WTC11 (cell line): ENCODE data around the gene FOXI1. TPM values are rescaled to one million over a fixed set of nuclear protein-coding genes. Genes with fewer than 3 reads are reported as not detected.

ENCODE experiments used
- ATAC-seq: fragments of 200-7000 bp; cut with Tn5 transposase; 2 replicates; pipeline ENCODE4 v1.10.0; 2021; ENCODE audit warnings: mild to moderate bottlenecking, moderate library complexity
- CTCF ChIA-PET: fragments of 300-600 bp; sonication (Branson Sonifier 250); formaldehyde crosslinking; loops from one replicate; lab custom pipeline; 2021; ENCODE audit warnings: antibody characterized with exemption; lab: Charles Lee
- POLR2A ChIA-PET: fragments of 350-600 bp; sonication (Branson Sonifier 250); formaldehyde crosslinking; loops from one replicate; lab custom pipeline; 2021; ENCODE audit warnings: antibody characterized with exemption; lab: Charles Lee
- DNase-seq: peaks from one replicate; pipeline ENCODE4 v3.0.0; 2021; ENCODE audit warnings: low spot score
- H3K27ac Mint-ChIP-seq: 2 replicates; pipeline ENCODE4 v1.8.0; 2021; ENCODE audit warnings: mixed read lengths
- H3K27me3 Mint-ChIP-seq: 2 replicates; pipeline ENCODE4 v1.8.0; 2021; ENCODE audit warnings: low read depth, mild to moderate bottlenecking, moderate library complexity, mixed read lengths
- H3K36me3 Mint-ChIP-seq: 2 replicates; pipeline ENCODE4 v1.8.0; 2021; ENCODE audit warnings: mixed read lengths
- H3K4me1 Mint-ChIP-seq: 2 replicates; pipeline ENCODE4 v1.8.0; 2022; ENCODE audit warnings: mixed read lengths
- H3K4me3 Mint-ChIP-seq: 2 replicates; pipeline ENCODE4 v1.8.0; 2021; ENCODE audit warnings: mild to moderate bottlenecking, moderate library complexity, mixed read lengths
- H3K9me3 Mint-ChIP-seq: 2 replicates; pipeline ENCODE4 v1.8.0; 2021; ENCODE audit warnings: mixed read lengths
- AR ChIP-seq: fragments of 250-450 bp; sonication (Bioruptor Pico); IDR thresholded peaks from 2 replicates; pipeline ENCODE4 v1.9.0; 2021; ENCODE audit warnings: mild to moderate bottlenecking
- ARID4B ChIP-seq: sonication (generic); formaldehyde crosslinking; IDR thresholded peaks from 2 replicates; pipeline ENCODE4 v1.8.0; 2023; ENCODE audit warnings: missing genetic modification reagents, mild to moderate bottlenecking, borderline replicate concordance
- ATF1 ChIP-seq: sonication (generic); formaldehyde crosslinking; IDR thresholded peaks from 2 replicates; pipeline ENCODE4 v1.8.1; 2023; ENCODE audit warnings: mild to moderate bottlenecking, moderate library complexity, missing genetic modification reagents
- ATF3 ChIP-seq: sonication (generic); formaldehyde crosslinking; conservative IDR thresholded peaks from 2 replicates; pipeline ENCODE4 v1.8.1; 2022; ENCODE audit warnings: mild to moderate bottlenecking, missing genetic modification reagents
- CREB1 ChIP-seq: sonication (generic); formaldehyde crosslinking; IDR thresholded peaks from 2 replicates; pipeline ENCODE4 v1.8.0; 2023; ENCODE audit warnings: mild to moderate bottlenecking, missing genetic modification reagents
- ESRRA ChIP-seq: sonication (generic); formaldehyde crosslinking; IDR thresholded peaks from 2 replicates; pipeline ENCODE4 v1.8.1; 2022; ENCODE audit warnings: mild to moderate bottlenecking, missing genetic modification reagents, borderline replicate concordance
- ETV6 ChIP-seq: sonication (generic); formaldehyde crosslinking; IDR thresholded peaks from 2 replicates; pipeline ENCODE4 v1.8.1; 2022; ENCODE audit warnings: mild to moderate bottlenecking, missing genetic modification reagents
- GRHL2 ChIP-seq: fragments of 250-450 bp; sonication (Bioruptor Pico); IDR thresholded peaks from 2 replicates; pipeline ENCODE4 v1.8.0; 2022; ENCODE audit warnings: mild to moderate bottlenecking, moderate library complexity; ENCODE audit not compliant: insufficient replicate concordance, severe bottlenecking
- MXD4 ChIP-seq: fragments of 250-450 bp; sonication (Bioruptor Pico); IDR thresholded peaks from 2 replicates; pipeline ENCODE4 v1.8.0; 2021; ENCODE audit warnings: mild to moderate bottlenecking, moderate library complexity, borderline replicate concordance
- NFYB ChIP-seq: sonication (generic); formaldehyde crosslinking; conservative IDR thresholded peaks from 2 replicates; pipeline ENCODE4 v1.8.0; 2022; ENCODE audit warnings: low read depth, missing genetic modification reagents
- NR2C2 ChIP-seq: sonication (generic); formaldehyde crosslinking; IDR thresholded peaks from 2 replicates; pipeline ENCODE4 v1.8.0; 2022; ENCODE audit warnings: mild to moderate bottlenecking, missing genetic modification reagents
- SOX15 ChIP-seq: fragments of 250-450 bp; sonication (Bioruptor Pico); IDR thresholded peaks from 2 replicates; pipeline ENCODE4 v1.9.0; 2021; ENCODE audit warnings: mild to moderate bottlenecking
- STAT6 ChIP-seq: sonication (generic); formaldehyde crosslinking; conservative IDR thresholded peaks from 2 replicates; pipeline ENCODE4 v1.8.1; 2023; ENCODE audit warnings: mild to moderate bottlenecking, low read depth, missing genetic modification reagents, moderate library complexity
- TEAD1 ChIP-seq: sonication (generic); formaldehyde crosslinking; IDR thresholded peaks from 2 replicates; pipeline ENCODE4 v1.8.0; 2022; ENCODE audit warnings: mild to moderate bottlenecking, missing genetic modification reagents
- ZBTB21 ChIP-seq: sonication (generic); formaldehyde crosslinking; IDR thresholded peaks from 2 replicates; pipeline ENCODE4 v1.8.1; 2023; ENCODE audit warnings: mild to moderate bottlenecking, missing genetic modification reagents, borderline replicate concordance
- ZBTB43 ChIP-seq: sonication (generic); formaldehyde crosslinking; IDR thresholded peaks from 2 replicates; pipeline ENCODE4 v1.8.1; 2023; ENCODE audit warnings: mild to moderate bottlenecking, missing genetic modification reagents
- ZNF138 ChIP-seq: sonication (generic); formaldehyde crosslinking; conservative IDR thresholded peaks from 2 replicates; pipeline ENCODE4 v1.8.1; 2022; ENCODE audit warnings: mild to moderate bottlenecking, moderate library complexity, missing genetic modification reagents
- ZNF317 ChIP-seq: sonication (generic); formaldehyde crosslinking; IDR thresholded peaks from 2 replicates; pipeline ENCODE4 v1.8.1; 2023; ENCODE audit warnings: low read depth, mild to moderate bottlenecking, moderate library complexity, missing genetic modification reagents, borderline replicate concordance
- ZNF396 ChIP-seq: fragments of 250-450 bp; sonication (Bioruptor Pico); IDR thresholded peaks from 2 replicates; pipeline ENCODE4 v1.8.0; 2021; ENCODE audit warnings: mild to moderate bottlenecking, moderate library complexity, borderline replicate concordance
- ZNF423 ChIP-seq: fragments of 250-450 bp; sonication (Bioruptor Pico); IDR thresholded peaks from 2 replicates; pipeline ENCODE4 v2.1.2; 2022; ENCODE audit warnings: mild to moderate bottlenecking, moderate library complexity
- total RNA-seq: library from RNA; stranded (reverse); gene quantifications from 3 replicates; pipeline ENCODE4 v1.2.3, GENCODE V29; 2021
- TF ChIP-seq, protein P1 (sequence below): sonication (generic); formaldehyde crosslinking; IDR thresholded peaks from 2 replicates; pipeline ENCODE4 v1.8.0; 2023; ENCODE audit warnings: missing genetic modification reagents

Gene FOXI1
- total RNA-seq, 1 experiment from 2014 or later, result not detected

DNA sequence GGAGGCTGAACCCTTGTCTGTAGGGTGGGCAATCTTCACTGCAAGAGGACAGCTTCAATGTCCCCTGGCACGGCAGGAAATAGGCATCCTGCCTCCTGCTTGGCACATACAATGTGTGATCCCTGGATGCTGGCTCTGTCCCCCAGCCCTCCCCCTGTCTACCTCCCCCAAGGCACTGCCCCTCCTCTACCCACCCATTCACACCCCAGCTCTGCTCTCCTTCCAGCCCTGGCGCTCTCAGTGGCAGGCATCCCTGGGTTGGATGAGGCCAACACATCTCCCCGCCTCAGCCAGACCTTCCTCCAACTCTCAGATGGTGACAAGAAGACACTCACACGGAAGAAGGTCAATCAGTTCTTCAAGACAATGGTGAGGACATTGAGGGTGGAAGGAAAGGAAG is 24.1 kb upstream of the FOXI1 start (continued):
- TF ChIP-seq AR, result no peak
- TF ChIP-seq, protein P1, sequence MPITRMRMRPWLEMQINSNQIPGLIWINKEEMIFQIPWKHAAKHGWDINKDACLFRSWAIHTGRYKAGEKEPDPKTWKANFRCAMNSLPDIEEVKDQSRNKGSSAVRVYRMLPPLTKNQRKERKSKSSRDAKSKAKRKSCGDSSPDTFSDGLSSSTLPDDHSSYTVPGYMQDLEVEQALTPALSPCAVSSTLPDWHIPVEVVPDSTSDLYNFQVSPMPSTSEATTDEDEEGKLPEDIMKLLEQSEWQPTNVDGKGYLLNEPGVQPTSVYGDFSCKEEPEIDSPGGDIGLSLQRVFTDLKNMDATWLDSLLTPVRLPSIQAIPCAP, result no peak
- TF ChIP-seq TEAD1 (CRISPR knock-in tag), result no peak
- no peak for TF ChIP-seq SOX15 (CRISPR knock-in tag)
- TF ChIP-seq ETV6, result no peak

- no peaks in the 10 kb centered on the region for H3K36me3 Mint-ChIP-seq
- no peak for DNase-seq
- POLR2A ChIA-PET, result no interaction called here
- no peaks in the 10 kb centered on the region for H3K27me3 Mint-ChIP-seq
- CTCF ChIA-PET, result interaction anchor here (4.0 kb wide), 1 partner anchor 12 kb away, joined by 21 read pairs; no protein-coding TSS in a partner anchor
- no peak overlapping the region for H3K27ac Mint-ChIP-seq
- H3K9me3 Mint-ChIP-seq, result no peaks in the 10 kb centered on the region
- no peak for ATAC-seq
- H3K4me1 Mint-ChIP-seq, result no peaks in the 10 kb centered on the region
- TF ChIP-seq NR2C2 (CRISPR knock-in tag) (no peak), GRHL2 (CRISPR knock-in tag) (no peak), NFYB (CRISPR knock-in tag) (no peak), ZNF396 (CRISPR knock-in tag) (no peak), AR (no peak), ZNF423 (no peak), MXD4 (no peak), ARID4B (CRISPR knock-in tag) (no peak), ATF3 (no peak), CREB1 (CRISPR knock-in tag) (no peak), ZBTB21 (no peak), ATF1 (CRISPR knock-in tag) (no peak), ZBTB43 (no peak), ZNF138 (CRISPR knock-in tag) (no peak), ZNF317 (no peak), STAT6 (CRISPR knock-in tag) (no peak), ESRRA (no peak)
- H3K4me3 Mint-ChIP-seq, result no peak overlapping the region
Observed at GRCh38 chr5:170082701-170083100, 23.0 kb upstream of the FOXI1 start.
